Stimulated activated CD4-positive, alpha-beta T cell treated with anti-CD3 and anti-CD28 coated beads, Interleukin-4, amount 100 ng/mL, for 1 hour (primary cell): ENCODE data around the gene CDH23.

Experiments used
- DNase-seq: peaks from one replicate; pipeline ENCODE4 v3.0.0-alpha.2; 2020

Gene CDH23

DNA sequence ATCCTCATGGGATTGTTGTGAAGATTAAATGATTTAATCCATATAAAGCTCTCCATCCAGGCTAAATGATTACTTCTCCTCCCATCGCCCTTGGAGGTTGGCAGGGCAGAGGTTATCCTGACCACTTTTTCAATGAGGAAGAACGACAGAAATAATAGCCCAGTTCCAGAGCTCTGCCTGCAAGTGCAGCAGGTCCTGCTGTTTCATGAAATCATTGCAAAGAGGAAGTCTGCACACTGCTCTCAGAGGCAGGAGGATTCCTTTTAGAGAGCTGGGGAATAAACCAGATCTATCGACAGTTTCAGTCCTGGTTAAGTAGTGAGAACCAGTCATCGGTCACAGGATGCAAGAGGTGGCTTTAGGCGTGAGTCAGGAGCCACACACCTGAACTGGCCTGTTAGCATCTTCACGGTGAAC is 25.0 kb upstream of the CDH23 start:
- no peak for DNase-seq

GRCh38 chr10:71372882-71373495 is 23.7 kb upstream of the CDH23 start:
- DNase-seq = no peak

GRCh38 chr10:71374481-71375233 is 22.1 kb upstream of the CDH23 start:
- no peak for DNase-seq

DNA sequence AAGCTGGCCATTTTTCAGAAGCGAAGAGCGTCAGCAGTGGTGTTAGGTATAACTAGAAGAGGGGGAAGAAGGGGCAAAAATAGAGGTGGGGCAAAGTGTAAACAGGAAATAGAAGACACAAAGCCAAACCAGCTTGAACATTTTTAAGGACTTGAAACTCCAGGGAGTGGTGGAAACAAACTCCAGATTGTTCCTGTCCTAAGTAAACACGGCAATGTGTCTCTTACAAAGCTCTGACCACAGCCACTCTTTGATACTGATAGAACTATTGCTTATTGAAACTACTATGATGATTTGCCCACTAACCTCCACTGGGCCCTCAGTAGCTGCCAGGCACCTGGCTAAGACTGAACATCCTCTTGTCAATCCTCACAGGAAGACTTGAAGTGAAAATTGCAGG is 20.8 kb upstream of the CDH23 start:
- DNase-seq = no peak

- no peak for DNase-seq
These were observed 18.2 kb upstream of the CDH23 start for GRCh38 chr10:71378336-71379117.

DNA sequence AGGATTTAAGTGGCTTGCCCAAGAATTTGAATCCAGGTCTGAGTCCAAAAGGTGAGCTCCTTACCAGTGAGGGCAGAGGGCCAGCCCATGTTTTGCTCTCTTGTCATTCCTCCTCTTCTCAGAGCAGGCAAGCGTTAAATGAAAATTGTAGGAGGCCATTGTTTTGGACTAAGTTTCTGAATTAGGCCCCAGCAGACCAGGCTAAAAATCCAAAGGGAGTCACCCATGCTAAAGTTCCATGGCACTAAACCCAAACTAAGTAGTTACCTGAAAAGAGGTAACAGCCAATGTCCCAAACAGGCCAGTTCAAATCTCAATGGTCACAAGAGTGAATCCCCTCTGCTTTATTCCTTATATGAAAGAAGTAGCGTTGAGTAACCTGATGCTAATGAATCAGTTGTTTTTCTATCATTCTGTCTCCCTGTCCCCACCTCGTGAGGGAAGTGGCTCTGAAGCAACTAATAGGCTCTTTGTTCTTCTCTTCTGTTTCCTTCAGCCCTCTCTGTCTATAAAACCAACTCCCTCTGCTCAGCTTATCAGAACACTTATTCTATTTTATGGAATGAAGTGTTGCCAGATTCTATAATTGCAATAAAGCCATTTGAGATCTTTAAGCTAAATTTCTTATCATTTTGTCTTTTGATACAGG is 17.5 kb upstream of the CDH23 start:
- DNase-seq = no peak

DNA sequence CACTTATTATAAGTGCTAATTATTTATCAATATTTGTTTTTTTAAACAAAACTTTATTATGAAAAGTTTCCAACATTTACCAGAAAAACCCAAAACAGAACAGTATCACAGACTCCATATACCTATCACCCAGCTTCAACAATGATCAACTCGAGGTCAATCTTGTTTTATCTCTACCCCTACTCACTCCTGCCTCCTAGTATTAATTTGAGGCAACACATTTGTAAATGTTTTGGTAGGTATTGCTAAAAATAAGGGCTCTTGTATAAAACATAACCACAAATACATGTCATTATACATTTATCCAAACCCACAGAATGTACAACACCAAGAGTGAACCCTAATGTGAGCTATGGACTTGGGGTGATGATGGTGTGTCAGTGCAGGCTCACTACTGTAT is 15.9 kb upstream of the CDH23 start:
- DNase-seq = no peak

DNA sequence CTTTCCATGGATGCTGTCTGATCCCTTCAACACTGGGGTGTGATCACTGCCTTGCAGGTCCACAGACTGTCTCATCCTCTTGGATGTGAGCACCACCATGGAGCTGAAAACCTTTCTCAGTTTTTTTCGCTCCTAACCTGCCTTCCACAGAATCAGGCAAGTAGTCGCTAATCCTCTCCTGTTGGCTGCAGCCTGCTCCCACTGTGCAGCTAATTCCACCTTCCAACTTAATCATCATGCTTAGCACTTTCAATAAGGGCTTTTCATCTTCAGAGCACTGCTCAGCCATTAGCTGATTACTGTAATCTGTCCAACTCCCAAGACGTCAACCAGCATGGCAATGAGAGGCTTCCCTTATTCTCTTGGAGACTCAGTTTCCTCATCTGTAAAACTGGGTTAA is 15.1 kb upstream of the CDH23 start:
- DNase-seq = no peak

DNA sequence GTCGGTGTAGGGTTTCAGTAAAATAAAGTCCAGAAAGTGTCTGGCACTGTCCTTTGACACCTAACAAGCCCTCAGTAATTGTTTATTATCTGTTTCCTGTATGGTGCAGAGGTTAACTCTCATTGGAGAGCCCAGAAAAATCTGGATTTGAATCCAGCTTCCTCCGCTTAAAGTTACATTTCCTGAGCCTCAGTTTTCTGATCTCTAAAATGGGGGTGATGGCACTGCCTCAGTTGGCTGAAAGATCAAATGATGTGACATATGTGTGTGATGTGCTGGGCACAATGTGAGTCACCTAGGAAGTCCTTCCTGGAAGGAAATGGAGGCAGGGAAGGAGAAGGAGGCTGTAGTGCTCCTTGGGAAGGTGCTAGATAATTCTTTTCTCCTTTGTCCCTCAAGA is 14.7 kb upstream of the CDH23 start:
- no peak for DNase-seq

GRCh38 chr10:71382757-71383156 is 14.0 kb upstream of the CDH23 start:
- no peak for DNase-seq

DNA sequence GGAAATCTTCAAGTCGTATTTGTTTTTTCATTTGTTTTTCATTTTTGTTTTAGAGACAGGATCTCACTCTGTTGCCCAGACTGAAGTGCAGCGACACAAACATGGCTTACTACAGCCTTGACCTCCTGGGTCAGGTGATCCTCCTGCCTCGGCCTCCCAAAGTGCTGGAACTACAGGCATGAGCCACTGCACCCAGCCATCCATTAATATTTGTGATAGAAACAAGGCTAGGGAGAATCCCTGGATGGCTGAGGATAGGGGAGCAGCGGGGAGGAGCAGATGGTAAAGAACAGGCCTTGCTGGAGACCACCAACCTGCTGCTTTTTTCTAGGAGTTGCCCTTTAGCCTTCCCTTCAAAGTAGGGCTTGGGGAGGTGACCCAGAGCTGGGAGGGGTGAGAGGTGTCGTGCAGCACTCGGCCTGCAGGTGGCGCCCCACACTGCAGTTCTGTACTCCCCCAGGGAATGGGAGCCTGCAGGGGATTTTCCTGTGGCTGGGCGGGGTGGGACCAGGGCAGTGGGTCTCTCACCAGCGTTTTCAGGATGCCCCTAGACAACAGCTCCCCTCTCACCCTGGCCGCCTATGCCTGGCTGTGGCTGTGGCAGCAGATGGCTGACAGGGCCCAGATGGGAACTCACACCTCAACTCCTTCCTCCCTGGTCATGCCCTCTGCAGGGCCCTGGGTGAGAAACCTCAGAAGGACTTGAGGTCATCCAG is 12.6 kb upstream of the CDH23 start:
- DNase-seq = peak; percentile 78

- no peak for DNase-seq
These were observed 8.5 kb upstream of the CDH23 start for GRCh38 chr10:71388171-71388570.

GRCh38 chr10:71388583-71389310 is 8.0 kb upstream of the CDH23 start:
- DNase-seq = no peak

- no peak for DNase-seq
These were observed 6.8 kb upstream of the CDH23 start for GRCh38 chr10:71389768-71390460.

- DNase-seq = no peak
These were observed 6.3 kb upstream of the CDH23 start for GRCh38 chr10:71390461-71390835.

DNA sequence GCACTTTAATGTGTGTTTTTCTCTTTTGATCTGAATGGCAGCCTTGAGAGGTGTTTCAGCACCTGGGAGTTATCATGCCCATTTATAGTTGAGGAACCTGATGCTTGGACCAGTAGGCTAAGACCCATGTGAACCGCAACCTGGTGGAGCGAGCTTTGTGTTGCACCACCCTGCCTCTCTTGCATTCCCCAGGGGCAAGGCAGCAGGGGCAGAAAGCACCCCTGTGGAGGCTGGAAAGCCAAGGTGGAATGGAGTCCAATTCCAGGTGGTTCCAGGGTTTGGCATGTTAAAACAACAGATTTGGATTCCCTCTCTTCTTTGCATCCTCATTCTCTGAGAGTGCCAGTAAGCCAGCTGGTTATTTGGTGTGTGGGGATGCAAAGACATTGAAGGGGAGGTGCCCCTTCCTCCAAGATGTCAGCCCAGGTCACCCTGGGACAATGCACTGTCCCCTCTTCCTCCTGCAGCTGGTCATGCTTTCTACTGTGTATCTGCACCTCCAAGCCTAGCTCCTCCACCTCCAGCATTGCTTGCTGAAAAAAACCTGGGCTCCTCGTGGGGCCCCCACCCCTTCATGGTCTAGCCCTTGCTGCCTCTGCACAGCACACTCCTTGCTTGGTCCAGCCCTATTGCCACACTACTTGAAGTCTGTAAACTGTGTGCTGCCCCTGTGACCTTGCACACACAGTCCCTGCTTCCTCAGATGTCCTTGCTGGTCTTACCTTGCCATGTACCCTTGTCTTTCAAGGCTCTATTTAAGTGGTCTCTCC is 5.6 kb upstream of the CDH23 start:
- DNase-seq = no peak

- no peak for DNase-seq
These were observed 5.0 kb upstream of the CDH23 start for GRCh38 chr10:71391701-71392100.

DNA sequence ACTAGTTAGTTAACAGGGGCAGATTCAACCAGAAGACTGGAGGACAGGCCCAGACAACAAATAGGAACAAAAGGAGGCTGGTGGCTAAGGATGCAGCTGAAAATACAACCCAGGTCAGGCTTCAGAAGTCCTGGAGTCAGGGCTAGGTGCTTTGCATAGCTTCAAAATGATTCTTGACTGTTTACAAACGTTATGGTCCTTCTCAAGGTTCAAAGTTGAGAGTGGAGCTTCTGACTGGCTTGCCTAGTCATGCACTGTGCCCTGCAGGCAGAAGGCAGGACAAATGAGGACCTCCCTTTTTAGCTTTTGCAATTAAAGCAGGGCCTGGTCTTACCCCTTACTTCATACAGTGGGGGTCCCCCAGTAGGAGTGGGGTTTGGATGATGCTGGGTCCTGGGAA is 4.4 kb upstream of the CDH23 start:
- no peak for DNase-seq

DNA sequence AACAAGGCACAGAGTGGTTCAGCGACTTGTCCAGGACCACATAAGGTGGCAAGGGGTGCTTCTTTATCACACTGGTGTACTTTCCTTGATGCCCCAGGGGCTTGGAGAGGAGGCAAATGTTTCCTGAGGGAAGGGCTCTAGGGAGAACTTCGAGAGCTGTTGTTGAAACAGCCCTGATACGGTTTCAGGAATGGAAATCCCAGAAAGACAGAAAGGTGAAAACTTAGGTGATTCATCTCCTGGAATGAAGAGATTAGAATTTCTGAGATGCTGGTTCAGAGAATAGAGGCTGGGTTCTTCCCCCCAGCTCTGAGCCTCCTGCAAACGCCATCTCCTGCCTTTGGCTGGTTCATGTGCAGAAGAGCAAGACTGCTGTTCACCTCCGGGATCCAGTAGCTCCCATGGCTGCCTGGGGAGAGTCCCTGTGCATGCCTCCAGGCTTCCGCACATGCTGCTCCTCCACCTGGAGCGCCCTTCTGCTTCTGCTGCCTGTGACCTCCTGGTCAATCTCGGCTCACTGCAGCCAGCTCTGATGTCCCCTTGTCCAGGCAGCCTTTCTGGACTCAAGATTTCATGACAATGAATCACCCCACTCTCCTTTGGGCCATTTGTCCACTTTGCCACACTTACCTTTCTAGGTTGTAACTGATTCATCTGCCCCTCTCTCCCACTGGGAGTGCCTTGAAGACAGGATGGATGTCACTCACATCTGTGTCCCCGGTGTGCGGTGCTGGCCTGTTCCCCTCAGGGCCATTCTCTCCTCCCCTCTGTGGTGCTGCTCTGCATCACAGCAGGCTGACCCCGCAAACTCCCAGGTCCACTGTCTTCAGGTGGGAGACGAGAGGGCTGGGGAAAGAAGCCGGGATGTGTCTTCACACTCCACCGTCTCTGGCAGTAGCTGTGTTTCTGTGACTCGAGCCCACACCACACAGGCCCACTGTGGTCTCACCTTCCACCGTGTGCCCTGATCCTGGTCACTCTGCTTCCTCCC is 3.6 kb upstream of the CDH23 start:
- DNase-seq = no peak
